ENCODE results near the gene DAB2IP. TPM values are rescaled to one million over a fixed set of nuclear protein-coding genes. Genes with fewer than 3 reads are reported as not detected.

DAB2IP gene
- total RNA-seq, 1 experiment from 2014 or later = 46.7 TPM

DNA sequence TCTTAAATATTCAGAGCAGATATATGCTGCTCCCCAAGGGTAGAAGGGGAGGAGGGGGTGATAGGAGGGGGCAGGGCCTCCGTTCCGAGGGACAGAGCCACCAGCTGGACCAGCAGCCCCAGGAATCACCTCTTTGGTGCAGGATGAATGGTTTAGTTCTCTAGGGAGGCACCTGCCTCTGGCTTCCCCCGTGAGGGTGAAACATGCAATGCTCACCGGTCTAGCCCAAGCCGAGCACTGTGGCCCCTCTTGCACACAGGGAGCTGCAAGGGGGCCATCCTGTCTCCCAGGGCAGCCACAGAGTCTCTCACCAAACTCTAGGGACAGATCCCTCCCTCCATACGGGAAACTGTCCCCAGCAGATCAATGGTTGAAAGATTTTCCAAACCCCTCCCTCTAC is 163.7 kb downstream of the DAB2IP start:
- no peaks in the 10 kb centered on the region for H3K79me2 ChIP-seq (ENCODE audit: low read depth)
- POLR2A ChIA-PET (ENCODE audit: unreplicated experiment) = interaction anchor here (0.6 kb wide), 1 partner anchor 265 kb away, joined by 3 read pairs; no protein-coding TSS in a partner anchor
- no peak overlapping the region for H3K4me3 ChIP-seq
- H3K9me3 ChIP-seq (ENCODE audit: insufficient read depth, low read depth) = no peaks in the 10 kb centered on the region
- no peaks in the 10 kb centered on the region for H3K9me2 ChIP-seq (ENCODE audit: insufficient read depth)
- H2AFZ ChIP-seq = no peak overlapping the region
- CTCF ChIA-PET = no interaction called here
- intact Hi-C loops (cut with micrococcal nuclease; ENCODE audit: unreplicated experiment) = no loop called here
- BruUV-seq (replicated peaks) = no TSS peak
- H3K27me3 ChIP-seq (ENCODE audit: insufficient read depth, low read depth) = no peaks in the 10 kb centered on the region
- DNase-seq = no peak
- no peaks in the 10 kb centered on the region for H3F3A ChIP-seq (ENCODE audit: insufficient read depth, low read depth)
- H3K36me3 ChIP-seq (ENCODE audit: low read depth) = no peaks in the 10 kb centered on the region
- H4K20me1 ChIP-seq (ENCODE audit: insufficient read depth) = no peaks in the 10 kb centered on the region
- no peak overlapping the region for H3K27ac ChIP-seq
- H3K4me1 ChIP-seq (replicated peaks; ENCODE audit: insufficient read depth) = no peaks in the 10 kb centered on the region
- no peak overlapping the region for H3K4me2 ChIP-seq
- no peak for TF ChIP-seq EZH2 (IDR thresholded peaks at IDR 0.05; ENCODE audit: low read depth)
- TF ChIP-seq, protein P1, sequence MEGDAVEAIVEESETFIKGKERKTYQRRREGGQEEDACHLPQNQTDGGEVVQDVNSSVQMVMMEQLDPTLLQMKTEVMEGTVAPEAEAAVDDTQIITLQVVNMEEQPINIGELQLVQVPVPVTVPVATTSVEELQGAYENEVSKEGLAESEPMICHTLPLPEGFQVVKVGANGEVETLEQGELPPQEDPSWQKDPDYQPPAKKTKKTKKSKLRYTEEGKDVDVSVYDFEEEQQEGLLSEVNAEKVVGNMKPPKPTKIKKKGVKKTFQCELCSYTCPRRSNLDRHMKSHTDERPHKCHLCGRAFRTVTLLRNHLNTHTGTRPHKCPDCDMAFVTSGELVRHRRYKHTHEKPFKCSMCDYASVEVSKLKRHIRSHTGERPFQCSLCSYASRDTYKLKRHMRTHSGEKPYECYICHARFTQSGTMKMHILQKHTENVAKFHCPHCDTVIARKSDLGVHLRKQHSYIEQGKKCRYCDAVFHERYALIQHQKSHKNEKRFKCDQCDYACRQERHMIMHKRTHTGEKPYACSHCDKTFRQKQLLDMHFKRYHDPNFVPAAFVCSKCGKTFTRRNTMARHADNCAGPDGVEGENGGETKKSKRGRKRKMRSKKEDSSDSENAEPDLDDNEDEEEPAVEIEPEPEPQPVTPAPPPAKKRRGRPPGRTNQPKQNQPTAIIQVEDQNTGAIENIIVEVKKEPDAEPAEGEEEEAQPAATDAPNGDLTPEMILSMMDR (conservative IDR thresholded peaks at IDR 0.05) = no peak

DNA sequence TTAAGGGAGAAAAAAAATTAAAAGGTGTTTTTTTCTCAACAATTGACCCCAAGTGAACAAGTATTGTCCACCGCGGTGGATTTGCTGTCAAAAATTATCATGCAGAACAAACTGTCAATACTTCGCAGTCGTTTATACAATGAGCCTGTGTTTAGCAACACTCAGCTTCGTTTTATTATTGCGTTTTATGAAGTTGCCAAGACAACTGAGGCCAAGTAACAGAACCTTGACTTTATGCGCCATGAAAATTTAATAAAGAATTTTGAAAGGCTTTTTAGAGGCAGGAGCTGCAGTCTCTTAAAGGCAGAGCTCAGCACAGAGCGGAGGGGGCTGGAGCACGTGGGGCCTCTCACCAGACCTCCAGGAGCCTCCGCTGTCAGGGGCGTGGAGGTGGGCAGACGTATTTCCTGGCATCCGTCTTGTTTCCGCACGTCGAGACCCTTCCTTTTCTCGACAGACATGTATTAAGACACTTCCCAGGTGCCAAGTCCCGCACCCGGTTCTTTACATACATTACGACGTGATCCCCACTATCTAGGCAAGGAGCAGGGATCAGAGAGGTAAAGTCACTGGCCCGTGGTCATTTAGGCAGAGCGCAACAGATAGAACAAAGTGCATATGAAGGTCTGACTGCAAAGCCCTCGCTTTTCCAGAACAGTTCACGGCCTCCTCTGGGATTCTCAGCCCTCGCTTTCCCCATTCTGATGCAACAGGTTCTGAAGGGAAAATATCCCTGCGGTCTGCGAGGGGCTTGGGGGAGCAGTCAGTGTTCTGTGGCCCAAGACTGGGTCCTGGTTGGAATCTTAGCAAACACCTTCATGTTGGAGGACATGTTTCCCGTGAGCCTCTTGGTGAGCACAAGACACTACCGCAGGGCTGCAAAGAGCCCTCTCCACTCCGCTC is 164.4 kb downstream of the DAB2IP start:
- DNase-seq = no peak
- no peak overlapping the region for H3K27ac ChIP-seq
- BruUV-seq (replicated peaks) = no TSS peak
- ChIA-PET POLR2A (ENCODE audit: unreplicated experiment) (no interaction called here), CTCF (no interaction called here)
- H3K4me1 ChIP-seq (replicated peaks; ENCODE audit: insufficient read depth) = no peaks in the 10 kb centered on the region
- no peaks in the 10 kb centered on the region for H3F3A ChIP-seq (ENCODE audit: insufficient read depth, low read depth)
- H3K4me2 ChIP-seq = no peak overlapping the region
- H3K36me3 ChIP-seq (ENCODE audit: low read depth) = no peaks in the 10 kb centered on the region
- no peaks in the 10 kb centered on the region for H4K20me1 ChIP-seq (ENCODE audit: insufficient read depth)
- H3K9me2 ChIP-seq (ENCODE audit: insufficient read depth) = no peaks in the 10 kb centered on the region
- H3K4me3 ChIP-seq = no peak overlapping the region
- intact Hi-C loops (cut with micrococcal nuclease; ENCODE audit: unreplicated experiment) = no loop called here
- H2AFZ ChIP-seq = no peak overlapping the region
- H3K9me3 ChIP-seq (ENCODE audit: insufficient read depth, low read depth) = no peaks in the 10 kb centered on the region
- no peaks in the 10 kb centered on the region for H3K27me3 ChIP-seq (ENCODE audit: insufficient read depth, low read depth)
- TF ChIP-seq EZH2 (IDR thresholded peaks at IDR 0.05; ENCODE audit: low read depth) = no peak
- TF ChIP-seq, protein P1 (conservative IDR thresholded peaks at IDR 0.05) = no peak
- H3K79me2 ChIP-seq (ENCODE audit: low read depth) = no peaks in the 10 kb centered on the region

DNA sequence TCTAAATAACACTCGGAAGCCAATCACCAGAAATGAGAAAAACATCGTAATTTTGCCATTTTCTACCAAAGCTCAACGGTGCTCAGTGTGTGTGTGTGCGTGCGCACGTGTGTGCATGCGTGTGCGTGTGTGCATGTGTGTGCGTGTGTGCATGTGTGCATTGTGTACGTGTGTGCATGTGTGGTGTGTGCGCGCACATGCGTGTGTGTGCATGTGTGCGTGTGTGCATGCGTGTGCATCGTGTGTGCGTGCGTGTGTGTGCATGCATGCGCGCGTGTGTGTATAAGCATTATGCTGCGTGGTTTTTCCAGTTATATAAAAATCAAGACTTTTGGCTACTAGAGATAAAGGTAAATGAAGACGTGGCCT is 165.0 kb downstream of the DAB2IP start:
- Histone ChIP-seq H2AFZ (no peak overlapping the region), H3K4me3 (no peak overlapping the region), H3K4me2 (no peak overlapping the region), H3K9me2 (ENCODE audit: insufficient read depth) (no peaks in the 10 kb centered on the region), H3K9me3 (ENCODE audit: insufficient read depth, low read depth) (no peaks in the 10 kb centered on the region), H3K27me3 (ENCODE audit: insufficient read depth, low read depth) (no peaks in the 10 kb centered on the region), H3K4me1 (replicated peaks; ENCODE audit: insufficient read depth) (no peaks in the 10 kb centered on the region), H3K36me3 (ENCODE audit: low read depth) (no peaks in the 10 kb centered on the region), H4K20me1 (ENCODE audit: insufficient read depth) (no peaks in the 10 kb centered on the region), H3F3A (ENCODE audit: insufficient read depth, low read depth) (no peaks in the 10 kb centered on the region), H3K27ac (no peak overlapping the region), H3K79me2 (ENCODE audit: low read depth) (no peaks in the 10 kb centered on the region)
- no peak for TF ChIP-seq EZH2 (IDR thresholded peaks at IDR 0.05; ENCODE audit: low read depth)
- TF ChIP-seq, protein P1 (conservative IDR thresholded peaks at IDR 0.05) = no peak
- ChIA-PET POLR2A (ENCODE audit: unreplicated experiment) (interaction anchor here (0.7 kb wide), 1 partner anchor 81 kb away, joined by 4 read pairs; no protein-coding TSS in a partner anchor), CTCF (no interaction called here)
- intact Hi-C loops (cut with micrococcal nuclease; ENCODE audit: unreplicated experiment) = no loop called here
- DNase-seq = no peak
- BruUV-seq (replicated peaks) = no TSS peak

Measured in PC-9 (cell line).